PC-3 (cell line): ENCODE results near the gene JAZF1. TPM values are rescaled to one million over a fixed set of nuclear protein-coding genes. Genes with fewer than 3 reads are reported as not detected.

Experiments used
- ATAC-seq: fragments of 200-7000 bp; cut with Tn5 transposase; 2 replicates; pipeline ENCODE4 v1.9.1; 2020; ENCODE audit warnings: mild to moderate bottlenecking, moderate library complexity
- BruUV-seq: library from RNA; stranded (reverse); fragments of 400-500 nt; replicated peaks from 2 replicates; lab custom pipeline; 2021; lab: Mats Ljungman, UMichigan
- CTCF ChIA-PET: fragments of 300-600 bp; sonication (Branson Sonifier 250); formaldehyde crosslinking; loops from one replicate; lab custom pipeline; 2022; ENCODE audit warnings: antibody characterized with exemption; lab: Charles Lee
- POLR2A ChIA-PET: fragments of 300-600 bp; sonication (Branson Sonifier 250); formaldehyde crosslinking; loops from one replicate; lab custom pipeline; 2022; ENCODE audit warnings: antibody characterized with exemption; ENCODE audit not compliant: unreplicated experiment; lab: Charles Lee
- DNase-seq: peaks from one replicate; pipeline ENCODE4 v3.0.0-alpha.2; 2015
- H2AFZ ChIP-seq: fragments of 300-600 bp; sonication (generic); 2 replicates; pipeline ENCODE4 v1.6.0; 2016; ENCODE audit warnings: antibody characterized with exemption, low read length
- H3F3A ChIP-seq: fragments of 300-600 bp; sonication (generic); one replicate; pipeline ENCODE4 v1.6.0; 2017; ENCODE audit warnings: antibody characterized with exemption, low read length, control low read depth, mild to moderate bottlenecking; ENCODE audit not compliant: unreplicated experiment
- H3K27ac ChIP-seq: fragments of 300-600 bp; sonication (generic); 2 replicates; pipeline ENCODE4 v1.5.1; 2016; ENCODE audit warnings: mild to moderate bottlenecking, low read length
- H3K27me3 ChIP-seq: fragments of 300-600 bp; sonication (generic); 2 replicates; pipeline ENCODE4 v1.6.1; 2016; ENCODE audit warnings: low read length, mixed read lengths
- H3K36me3 ChIP-seq: fragments of 300-600 bp; sonication (generic); 2 replicates; pipeline ENCODE4 v1.6.1; 2016; ENCODE audit warnings: low read depth, mixed run types, low read length, mixed read lengths
- H3K4me1 ChIP-seq: fragments of 300-600 bp; sonication (generic); 2 replicates; pipeline ENCODE4 v1.5.1; 2016; ENCODE audit warnings: low read length; ENCODE audit not compliant: insufficient read depth
- H3K4me2 ChIP-seq: fragments of 300-600 bp; sonication (generic); 2 replicates; pipeline ENCODE4 v1.6.0; 2016; ENCODE audit warnings: low read length
- H3K4me3 ChIP-seq: fragments of 300-600 bp; sonication (generic); 2 replicates; pipeline ENCODE4 v1.5.1; 2016; ENCODE audit warnings: mild to moderate bottlenecking, low read length, mixed read lengths
- H3K79me2 ChIP-seq: fragments of 300-600 bp; sonication (generic); 2 replicates; pipeline ENCODE4 v1.6.1; 2017; ENCODE audit warnings: low read length, mixed read lengths
- H3K9ac ChIP-seq: fragments of 300-600 bp; sonication (generic); 2 replicates; pipeline ENCODE4 v1.6.0; 2016; ENCODE audit warnings: mild to moderate bottlenecking, low read length
- H3K9me2 ChIP-seq: fragments of 300-600 bp; sonication (generic); replicated peaks from 2 replicates; pipeline ENCODE4 v1.6.1; 2016; ENCODE audit warnings: mixed run types, low read length, mixed read lengths
- H3K9me3 ChIP-seq: fragments of 300-600 bp; sonication (generic); 2 replicates; pipeline ENCODE4 v1.6.1; 2016; ENCODE audit warnings: low read length, mixed read lengths
- H4K20me1 ChIP-seq: fragments of 300-600 bp; sonication (generic); 2 replicates; pipeline ENCODE4 v1.6.1; 2016; ENCODE audit warnings: low read length, mixed read lengths
- EZH2 ChIP-seq: fragments of 300-600 bp; sonication (generic); IDR thresholded peaks from one replicate; pipeline ENCODE4 v1.6.1; 2017; ENCODE audit warnings: antibody characterized with exemption, mild to moderate bottlenecking, low read length; ENCODE audit not compliant: unreplicated experiment
- EZH2phosphoT487 ChIP-seq: fragments of 300-600 bp; sonication (generic); IDR thresholded peaks from 2 replicates; pipeline ENCODE4 v1.6.1; 2018; ENCODE audit warnings: mild to moderate bottlenecking, antibody characterized with exemption, low read length, borderline replicate concordance
- intact Hi-C: fragments of 100-400 bp; cut with micrococcal nuclease; formaldehyde crosslinking; loops from 2 replicates; pipeline ENCODE4 v1.9.0; 2023
- total RNA-seq: library from RNA; depleted of rRNA; stranded (reverse); fragments of >200 nt; gene quantifications from 2 replicates; pipeline ENCODE4 v1.2.3, GENCODE V29; 2014
- TF ChIP-seq, protein P1 (sequence below): fragments of 300-600 bp; sonication (generic); conservative IDR thresholded peaks from 2 replicates; pipeline ENCODE4 v1.5.1; 2017; ENCODE audit warnings: antibody characterized with exemption, low read depth, mild to moderate bottlenecking, low read length

Gene JAZF1
- total RNA-seq, 1 experiment from 2014 or later: 2.3 TPM

DNA sequence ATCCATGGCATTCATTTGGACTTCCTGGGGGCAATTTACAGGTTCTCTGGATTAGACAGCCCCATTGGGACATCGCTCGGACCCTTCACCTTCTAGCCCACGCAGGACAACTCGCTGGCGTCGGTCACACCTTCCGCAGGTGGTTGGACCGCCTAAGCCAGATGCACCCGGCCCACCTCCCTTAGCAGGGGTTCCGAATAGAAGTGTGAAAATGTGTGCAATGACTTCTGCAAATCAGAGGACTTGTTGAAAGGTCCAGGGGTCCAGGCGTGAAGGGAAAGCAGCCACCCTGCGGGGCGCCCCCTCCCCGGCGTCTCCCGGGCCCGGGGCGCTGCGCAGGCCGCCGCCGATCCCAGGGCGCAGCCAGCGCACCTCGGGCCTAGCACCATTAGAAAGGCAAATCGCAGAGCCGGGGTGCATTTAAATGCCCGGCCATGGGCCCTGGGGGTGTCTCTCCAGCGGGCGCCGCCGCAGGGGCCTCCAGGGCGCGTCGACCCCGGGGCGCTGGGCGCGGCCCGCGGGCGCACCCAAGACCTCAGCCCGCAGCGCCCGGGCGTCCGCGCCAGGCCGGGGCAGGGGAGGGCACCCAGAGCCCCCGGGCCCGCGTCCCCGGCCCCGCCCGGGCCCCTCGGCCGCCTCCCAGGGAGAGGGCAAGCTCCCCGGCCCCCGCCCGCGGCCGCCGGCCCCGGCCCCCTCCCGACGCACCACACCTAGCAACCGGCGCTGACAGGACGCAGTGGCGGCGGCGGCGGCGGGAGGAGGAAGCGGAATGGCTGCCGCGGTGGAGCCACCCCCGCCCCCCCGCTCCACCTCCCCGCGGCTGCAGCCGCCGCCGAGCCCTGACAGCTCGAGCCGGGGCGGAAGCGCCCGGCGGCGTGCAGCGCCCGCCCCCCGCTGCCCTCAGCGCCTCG is 1.2 kb downstream of the JAZF1 start:
- no peak overlapping the region for H3K27ac ChIP-seq
- ATAC-seq (peak; percentile 76), DNase-seq (peak; percentile 58)
- peaks cover 12% of the 10 kb centered on the region for H3K4me1 ChIP-seq
- H4K20me1 ChIP-seq: no peaks in the 10 kb centered on the region
- H3K9ac ChIP-seq: peak overlapping the region; percentile 60
- ChIA-PET POLR2A (no interaction called here), CTCF (no interaction called here)
- no peaks in the 10 kb centered on the region for H3K9me3 ChIP-seq
- H3K79me2 ChIP-seq: peaks cover 17% of the 10 kb centered on the region; the same call in 1 of the 2 replicates
- BruUV-seq: no TSS peak
- no peaks in the 10 kb centered on the region for H3F3A ChIP-seq
- intact Hi-C loops: no loop called here
- TF ChIP-seq EZH2 (no peak), EZH2phosphoT487 (no peak)
- TF ChIP-seq, protein P1, sequence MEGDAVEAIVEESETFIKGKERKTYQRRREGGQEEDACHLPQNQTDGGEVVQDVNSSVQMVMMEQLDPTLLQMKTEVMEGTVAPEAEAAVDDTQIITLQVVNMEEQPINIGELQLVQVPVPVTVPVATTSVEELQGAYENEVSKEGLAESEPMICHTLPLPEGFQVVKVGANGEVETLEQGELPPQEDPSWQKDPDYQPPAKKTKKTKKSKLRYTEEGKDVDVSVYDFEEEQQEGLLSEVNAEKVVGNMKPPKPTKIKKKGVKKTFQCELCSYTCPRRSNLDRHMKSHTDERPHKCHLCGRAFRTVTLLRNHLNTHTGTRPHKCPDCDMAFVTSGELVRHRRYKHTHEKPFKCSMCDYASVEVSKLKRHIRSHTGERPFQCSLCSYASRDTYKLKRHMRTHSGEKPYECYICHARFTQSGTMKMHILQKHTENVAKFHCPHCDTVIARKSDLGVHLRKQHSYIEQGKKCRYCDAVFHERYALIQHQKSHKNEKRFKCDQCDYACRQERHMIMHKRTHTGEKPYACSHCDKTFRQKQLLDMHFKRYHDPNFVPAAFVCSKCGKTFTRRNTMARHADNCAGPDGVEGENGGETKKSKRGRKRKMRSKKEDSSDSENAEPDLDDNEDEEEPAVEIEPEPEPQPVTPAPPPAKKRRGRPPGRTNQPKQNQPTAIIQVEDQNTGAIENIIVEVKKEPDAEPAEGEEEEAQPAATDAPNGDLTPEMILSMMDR: no peak
- H3K4me2 ChIP-seq: peak overlapping the region; percentile 92
- H3K4me3 ChIP-seq: peak overlapping the region; percentile 79
- H3K36me3 ChIP-seq: no peaks in the 10 kb centered on the region
- no peaks in the 10 kb centered on the region for H3K9me2 ChIP-seq
- H3K27me3 ChIP-seq: no peaks in the 10 kb centered on the region
- H2AFZ ChIP-seq: peak overlapping the region; percentile 79

DNA sequence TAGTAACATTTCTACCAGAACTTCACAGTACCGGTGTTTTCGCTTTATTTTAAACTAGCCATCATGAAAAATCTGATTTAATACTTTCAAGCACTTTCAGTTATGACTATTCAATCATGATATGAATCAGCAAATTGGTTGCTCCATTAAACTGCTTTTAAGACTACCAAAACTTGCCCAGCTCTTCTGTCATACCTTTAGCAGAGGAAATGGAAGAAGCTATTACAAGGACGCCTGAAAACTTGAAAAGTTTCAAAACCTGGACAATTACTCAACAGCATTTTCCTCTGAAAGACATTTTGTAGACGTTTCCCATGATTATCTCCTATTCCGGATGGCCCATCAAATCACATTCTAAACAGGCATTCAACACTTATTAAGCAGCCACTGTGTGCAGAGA is 2.0 kb downstream of the JAZF1 start:
- DNase-seq (peak; percentile 35), ATAC-seq (no peak)
- ChIA-PET POLR2A (no interaction called here), CTCF (interaction anchor here (0.5 kb wide), 1 partner anchor 1492 kb away, joined by 3 read pairs; no protein-coding TSS in a partner anchor)
- Histone ChIP-seq H4K20me1 (no peaks in the 10 kb centered on the region), H3K9me3 (no peaks in the 10 kb centered on the region), H3K36me3 (no peaks in the 10 kb centered on the region), H3K4me3 (peak overlapping the region; percentile 79), H3K9me2 (no peaks in the 10 kb centered on the region), H3K4me2 (peak overlapping the region; percentile 92), H3K27me3 (no peaks in the 10 kb centered on the region), H3K27ac (no peak overlapping the region), H3K79me2 (peaks cover 17% of the 10 kb centered on the region; the same call in 1 of the 2 replicates), H3F3A (no peaks in the 10 kb centered on the region), H2AFZ (peak overlapping the region; percentile 79), H3K4me1 (peaks cover 12% of the 10 kb centered on the region), H3K9ac (peak overlapping the region; percentile 60; the same call in 1 of the 2 replicates)
- intact Hi-C loops: no loop called here
- TSS peak; percentile 51 for BruUV-seq
- TF ChIP-seq, protein P1: no peak
- TF ChIP-seq EZH2 (no peak), EZH2phosphoT487 (no peak)

DNA sequence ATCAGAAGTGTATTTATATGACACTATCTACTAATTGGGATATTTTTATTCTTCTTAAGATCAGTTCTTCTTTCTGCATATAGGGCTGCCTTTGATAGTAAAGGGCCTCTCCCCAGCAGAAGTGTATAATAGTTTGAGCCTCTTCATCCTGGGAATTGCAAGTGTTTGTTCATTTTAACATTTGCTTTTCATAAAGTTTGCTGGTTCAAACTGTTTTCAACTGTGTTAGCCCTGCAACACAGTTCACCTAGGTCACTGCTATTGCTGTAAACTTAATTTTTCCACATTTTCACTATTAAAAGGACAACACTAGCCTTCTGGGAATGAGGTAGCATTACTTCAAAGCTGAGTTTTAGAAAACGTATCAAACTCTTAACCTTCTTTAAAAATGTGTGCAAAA is 2.8 kb downstream of the JAZF1 start:
- Histone ChIP-seq H3K79me2 (peaks cover 17% of the 10 kb centered on the region; the same call in 1 of the 2 replicates), H3K27me3 (no peaks in the 10 kb centered on the region), H3F3A (no peaks in the 10 kb centered on the region), H3K9ac (no peak overlapping the region), H3K36me3 (no peaks in the 10 kb centered on the region), H3K27ac (no peak overlapping the region), H3K9me3 (no peaks in the 10 kb centered on the region), H4K20me1 (no peaks in the 10 kb centered on the region), H2AFZ (no peak overlapping the region), H3K4me2 (no peak overlapping the region), H3K4me3 (no peak overlapping the region), H3K9me2 (no peaks in the 10 kb centered on the region), H3K4me1 (peaks cover 12% of the 10 kb centered on the region)
- CTCF ChIA-PET: no interaction called here
- no peak for ATAC-seq
- BruUV-seq: no TSS peak
- TF ChIP-seq EZH2: no peak
- no peak for TF ChIP-seq EZH2phosphoT487
- TF ChIP-seq, protein P1: no peak
- POLR2A ChIA-PET: no interaction called here
- DNase-seq: no peak
- intact Hi-C loops: loop anchor here (2.0 kb wide), 1 partner anchor 53 kb away; no protein-coding TSS in a partner anchor
